HPDE6-E6E7 (cell line): Measurements from ENCODE around the gene CIAPIN1.
A peak's percentile ranks its signal among the peaks of the same experiment; 100 is the strongest.

Source experiments
- DNase-seq: peaks from one replicate; pipeline ENCODE4 v3.0.0; 2011; ENCODE audit warnings: missing footprints; ENCODE audit errors: extremely low spot score

Gene CIAPIN1

GRCh38 chr16:57476546-57477410 is 29.6 kb upstream of the CIAPIN1 start:
- no peak for DNase-seq

DNA sequence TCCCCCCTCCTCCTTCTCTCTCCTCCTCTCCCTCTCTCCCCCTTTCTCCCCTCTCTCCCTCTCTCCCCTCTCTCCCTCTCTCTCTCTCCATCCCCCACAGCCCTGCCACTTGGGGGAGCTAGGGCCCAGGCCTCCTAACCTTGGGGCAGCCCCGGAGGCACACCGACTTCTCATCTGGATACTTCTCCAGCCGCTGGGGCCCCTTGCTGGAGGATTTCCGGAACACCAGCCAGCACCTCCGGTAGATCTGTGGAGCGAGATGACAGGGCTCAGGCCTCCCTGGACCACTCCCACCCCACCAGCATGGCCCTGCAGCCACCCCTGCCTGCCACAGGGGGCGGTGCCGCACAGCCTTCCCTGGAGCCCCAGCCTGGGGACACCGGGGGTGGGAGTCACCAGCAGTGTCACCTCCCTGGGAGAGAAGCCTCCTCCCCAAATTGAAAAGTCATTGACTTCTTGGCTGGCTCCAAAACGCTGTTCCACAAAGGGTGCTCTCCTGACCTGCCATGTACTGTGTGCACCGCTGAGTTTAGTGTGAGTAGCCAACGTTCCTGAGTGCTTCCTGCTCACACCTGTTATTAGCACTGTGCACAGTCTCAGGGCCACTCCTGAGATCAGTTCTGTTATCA is 28.6 kb upstream of the CIAPIN1 start:
- no peak for DNase-seq

DNA sequence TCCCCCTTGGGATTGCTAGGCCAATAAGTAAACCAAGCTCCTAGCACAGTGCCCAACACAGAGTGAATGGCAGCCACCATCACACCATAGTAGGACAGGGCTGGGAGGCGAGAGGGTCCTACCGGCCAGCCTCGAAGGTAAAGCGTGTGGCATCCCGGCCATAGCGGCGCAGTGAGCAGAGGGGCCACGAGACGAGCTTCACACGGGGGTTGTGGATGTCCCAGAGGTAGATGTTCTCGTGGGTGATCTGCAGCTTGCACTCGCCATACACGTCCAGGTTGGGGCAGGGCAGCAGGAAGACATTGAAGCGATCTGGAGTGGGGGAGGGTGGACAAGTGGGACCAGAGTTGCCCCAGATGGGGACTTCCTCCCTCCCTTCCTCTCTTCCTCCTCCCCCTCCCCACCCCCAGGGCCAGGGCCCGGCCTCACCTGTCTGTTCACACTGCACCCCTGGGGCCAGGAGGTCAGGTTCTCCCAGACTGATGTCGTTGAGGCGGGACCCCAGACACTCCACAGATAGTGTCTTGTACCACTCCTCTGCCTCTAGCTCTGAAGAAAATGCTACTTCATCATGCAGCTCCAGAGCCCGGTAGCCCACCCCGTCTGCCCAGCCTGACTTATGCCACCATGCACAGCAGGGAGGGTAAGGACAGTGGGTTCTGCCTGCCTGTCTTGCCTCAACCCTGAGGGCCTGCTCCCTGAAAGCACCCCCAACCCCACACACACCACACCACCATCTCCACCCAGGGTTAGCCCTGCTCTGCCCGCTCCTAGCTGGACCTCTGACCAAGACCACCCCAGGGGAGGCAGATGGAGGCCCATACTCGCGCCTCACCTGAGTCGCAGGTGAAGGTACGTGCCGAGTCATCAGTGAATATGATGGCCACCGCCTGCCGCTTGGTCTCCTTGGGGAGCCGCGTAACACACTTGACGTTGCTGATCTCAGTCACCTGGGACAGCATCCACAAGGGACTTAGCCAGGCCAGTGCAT is 27.8 kb upstream of the CIAPIN1 start:
- DNase-seq = no peak

DNA sequence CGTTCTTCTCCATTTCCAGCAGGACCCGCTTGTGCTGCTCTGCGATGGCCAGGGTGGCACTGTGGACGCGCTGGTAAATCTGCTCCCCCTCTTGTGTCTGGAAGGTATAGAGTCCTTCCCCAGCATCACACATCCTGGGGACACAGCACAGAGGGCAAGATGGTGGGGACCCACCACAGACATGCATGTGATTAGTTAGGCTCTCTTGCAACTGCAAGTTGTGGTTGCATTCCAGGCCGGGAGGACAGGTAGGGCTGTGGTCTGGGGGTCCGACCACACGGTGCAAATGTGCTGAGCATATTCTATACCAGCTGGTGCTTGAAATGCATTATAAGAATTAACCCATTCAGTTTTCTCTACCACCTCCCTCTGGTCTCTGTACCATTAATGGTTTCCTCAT is 26.7 kb upstream of the CIAPIN1 start:
- DNase-seq = no peak

- no peak for DNase-seq
Observed at GRCh38 chr16:57473176-57473840, 26.1 kb upstream of the CIAPIN1 start.

GRCh38 chr16:57472665-57473060 is 25.5 kb upstream of the CIAPIN1 start:
- DNase-seq = no peak

DNA sequence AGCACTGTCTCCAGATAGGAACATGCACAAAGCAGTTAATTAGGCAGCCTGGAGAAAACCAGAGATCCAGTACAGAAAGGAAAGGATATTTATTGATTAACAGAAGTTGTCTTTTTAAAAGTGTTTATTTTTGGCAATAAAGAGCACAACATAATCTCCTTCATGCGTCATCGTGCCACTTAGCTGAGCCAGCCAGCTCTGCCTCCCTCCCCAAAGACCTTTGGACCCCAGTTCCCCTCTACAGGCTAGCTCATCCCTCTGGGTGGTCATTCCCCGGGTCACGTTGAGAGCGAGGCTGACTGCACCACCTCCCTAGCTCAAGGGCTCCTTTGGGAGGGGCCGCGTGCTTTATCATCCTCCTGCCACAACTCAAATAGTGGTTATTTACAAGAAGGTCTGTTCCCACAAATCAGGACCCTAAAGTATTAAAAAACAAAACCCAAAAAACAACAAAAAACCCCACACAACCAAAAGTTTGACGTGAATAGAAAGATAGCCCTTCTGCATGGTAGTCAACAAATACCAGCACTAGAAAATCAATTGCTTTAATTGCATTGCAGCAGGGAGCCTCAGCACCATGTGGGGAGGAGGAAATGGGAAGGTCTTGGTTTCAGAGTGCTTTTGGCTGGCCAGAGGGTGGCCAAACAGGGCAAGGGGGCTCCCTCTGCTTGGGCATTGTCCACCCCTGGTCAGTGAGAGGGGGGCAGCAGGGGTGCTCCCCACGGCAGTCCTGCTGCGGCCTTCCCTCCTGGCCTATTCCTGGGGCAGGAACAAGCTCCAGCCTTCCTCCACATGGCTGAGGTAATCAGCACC is 24.9 kb upstream of the CIAPIN1 start:
- no peak for DNase-seq

DNA sequence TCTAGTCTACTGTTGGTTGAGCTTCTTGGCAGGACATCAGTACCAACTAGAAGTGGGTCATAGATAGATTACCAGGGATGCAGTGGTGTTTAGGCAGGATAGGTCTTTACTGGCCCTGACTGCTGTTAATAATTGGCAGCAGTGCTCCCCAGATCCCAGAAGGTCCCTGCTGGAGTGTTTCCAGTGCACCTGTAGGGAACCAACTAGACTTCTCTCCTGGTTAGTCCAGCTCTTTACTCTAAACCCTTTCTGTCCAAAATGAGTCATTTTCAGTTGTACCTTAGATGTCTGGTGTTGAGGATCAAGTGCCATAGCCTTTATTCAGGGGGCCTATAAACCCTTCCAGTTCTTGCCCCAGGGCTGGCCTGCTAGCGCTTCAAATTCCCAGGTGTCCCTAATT is 24.0 kb upstream of the CIAPIN1 start:
- DNase-seq = no peak

DNA sequence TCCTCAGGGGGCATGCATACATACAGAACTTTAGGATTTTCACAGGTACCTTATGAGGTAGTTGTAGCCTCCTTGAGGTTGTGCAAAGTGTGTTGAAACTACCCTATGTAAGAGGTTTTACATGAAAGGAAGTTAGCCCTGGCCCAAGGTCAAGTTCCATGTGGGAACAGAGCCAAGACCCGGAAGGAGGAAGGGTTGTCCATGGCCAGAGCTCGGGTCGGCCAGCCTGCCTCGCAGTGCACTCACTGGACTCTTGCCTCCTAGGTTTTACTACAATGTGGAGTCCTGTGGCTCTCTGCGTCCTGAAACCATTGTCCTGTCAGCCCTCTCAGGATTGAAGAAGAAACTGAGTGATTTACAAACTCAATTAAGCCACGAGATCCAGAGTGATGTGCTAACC is 23.5 kb upstream of the CIAPIN1 start:
- DNase-seq = no peak

GRCh38 chr16:57469917-57470470 is 22.8 kb upstream of the CIAPIN1 start:
- no peak for DNase-seq

- no peak for DNase-seq
Observed at GRCh38 chr16:57469046-57469445, 21.9 kb upstream of the CIAPIN1 start.

GRCh38 chr16:57468346-57468745 is 21.2 kb upstream of the CIAPIN1 start:
- no peak for DNase-seq

- no peak for DNase-seq
Observed at GRCh38 chr16:57464523-57464922, 17.3 kb upstream of the CIAPIN1 start.

DNA sequence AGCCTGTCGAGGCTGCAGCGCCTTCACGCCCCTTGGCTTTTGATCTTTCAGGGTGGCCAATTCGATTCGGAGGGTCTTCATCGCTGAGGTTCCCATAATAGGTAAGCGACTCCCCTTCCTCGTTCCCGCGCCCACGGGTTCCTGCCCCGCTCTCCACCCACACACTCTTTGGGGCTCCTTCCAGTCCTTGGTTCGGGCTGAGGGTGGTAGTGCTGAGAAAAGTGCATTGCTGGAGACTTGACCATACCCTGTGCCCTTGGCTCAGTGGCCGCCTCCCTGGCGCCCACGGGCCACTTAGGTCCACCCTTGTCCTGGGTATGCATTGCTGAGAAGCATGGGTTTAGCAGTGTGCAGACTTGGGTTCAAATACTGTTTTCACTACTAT is 15.8 kb upstream of the CIAPIN1 start:
- DNase-seq = no peak

DNA sequence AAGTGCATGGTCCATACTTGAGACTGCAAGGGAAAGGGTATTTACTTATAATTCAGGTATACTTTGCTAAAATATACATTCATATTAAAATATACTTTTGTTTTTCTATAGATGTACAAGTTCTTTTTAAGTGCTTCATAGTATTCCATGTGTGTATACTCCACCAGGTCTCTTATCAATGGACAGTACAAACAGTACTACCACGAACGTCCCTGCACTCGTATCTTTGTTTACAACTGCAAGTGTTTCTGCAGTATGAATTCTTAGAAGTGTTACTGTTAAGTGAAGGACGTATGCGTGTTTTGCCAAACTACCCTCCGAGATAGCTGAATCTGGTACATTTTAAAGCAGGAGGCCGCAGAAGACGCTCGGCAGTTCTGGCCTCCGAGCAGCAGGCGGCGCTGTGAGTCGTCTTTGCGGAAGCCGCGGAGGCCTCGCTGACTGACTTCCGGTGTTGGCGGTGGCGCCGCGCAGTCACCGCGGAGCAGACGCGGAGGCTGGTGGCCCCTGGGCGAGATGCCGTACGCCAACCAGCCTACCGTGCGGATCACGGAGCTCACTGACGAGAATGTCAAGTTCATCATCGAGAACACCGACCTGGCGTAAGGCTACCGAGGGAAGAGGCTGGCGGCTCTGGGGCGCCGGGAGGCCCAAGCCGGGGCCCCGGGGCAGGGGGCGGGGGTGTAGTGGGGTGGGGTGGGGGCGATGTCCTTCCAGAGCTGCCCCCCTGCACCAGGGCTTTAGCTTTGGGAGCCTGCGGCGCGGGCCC is 15.2 kb upstream of the CIAPIN1 start, which contains the start of gene POLR2C:
TSS of gene POLR2C (plus strand) at position 471 of the 769 bp plus-strand sequence. CDS start at position 517, 46 bp downstream.
- peak; percentile 94 for DNase-seq

- DNase-seq = no peak
Observed at GRCh38 chr16:57452021-57452420, 4.8 kb upstream of the CIAPIN1 start.

GRCh38 chr16:57446531-57447185 is 527 bp downstream of the CIAPIN1 start:
- no peak for DNase-seq

DNA sequence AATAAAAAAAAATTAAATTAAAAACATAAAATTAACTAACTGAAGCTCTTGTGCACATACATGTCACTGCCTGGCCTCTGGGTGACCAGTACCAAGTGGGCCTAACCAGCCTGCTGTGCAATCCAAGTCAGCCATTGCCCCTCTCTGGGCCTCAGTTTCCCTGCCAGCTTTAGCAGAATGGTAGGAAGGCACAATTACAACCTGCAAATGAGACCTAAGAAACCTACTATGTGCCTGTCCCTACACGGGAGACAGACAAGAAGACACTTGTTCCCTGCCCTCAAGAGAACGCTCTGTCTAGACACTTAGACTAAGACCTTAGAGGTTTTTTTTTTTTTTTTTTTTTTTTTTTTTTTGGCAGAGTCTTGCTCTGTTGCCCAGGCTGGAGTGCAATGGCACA is 1.7 kb downstream of the CIAPIN1 start:
- no peak for DNase-seq

DNA sequence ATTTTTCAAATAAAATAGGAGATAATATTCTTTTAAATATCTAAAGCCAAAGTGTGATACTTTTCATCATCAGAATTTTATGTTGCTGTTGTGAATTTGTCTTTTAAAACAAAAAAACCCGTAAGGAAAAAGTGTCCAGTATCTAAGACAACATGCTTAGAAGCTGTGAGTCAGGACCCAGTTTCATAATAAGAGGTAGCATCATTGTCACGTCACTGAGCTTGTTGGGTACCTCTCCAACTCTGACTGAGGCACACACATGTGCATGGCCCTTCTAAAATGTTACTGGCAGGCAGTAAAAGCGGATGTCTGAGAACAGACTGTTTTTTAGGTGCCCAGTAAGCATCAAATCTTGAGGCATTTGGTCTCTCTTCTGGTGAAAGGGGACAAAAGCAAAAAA is 2.5 kb downstream of the CIAPIN1 start:
- no peak for DNase-seq
